ENCODE results near the gene TRIM64.
"Not testable (repeated sequence)": the region's sequence is repeated elsewhere in the genome, so short reads cannot be mapped to it uniquely, and the experiment has no call there.

The TRIM64 gene

DNA sequence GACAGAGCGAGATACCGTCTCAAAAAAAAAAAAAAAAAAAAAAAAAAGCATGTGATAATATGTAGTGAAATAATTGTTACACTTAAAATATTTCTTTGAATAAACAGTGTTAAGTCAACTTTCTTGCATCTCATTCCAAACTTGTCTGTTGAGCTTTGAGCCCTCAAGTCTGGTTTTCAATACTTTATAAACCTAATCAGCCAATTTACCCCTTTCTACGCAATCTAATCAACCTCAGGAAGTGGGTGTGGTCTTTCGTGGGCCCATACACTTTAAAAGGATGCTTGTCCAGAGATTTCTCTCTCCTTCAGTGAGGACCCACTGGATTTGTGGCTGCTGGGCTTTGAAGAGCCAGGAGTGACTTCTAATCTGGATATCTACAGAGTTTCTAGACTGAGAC lies at the start of gene TRIM64:
Gene TRIM64 (plus strand): TSS at position 301 of the 400 bp plus-strand sequence. CDS start 2,467 bp downstream, outside the sequence.
- DNase-seq (ENCODE audit: low read depth) = not testable (repeated sequence)

- no peak for DNase-seq (ENCODE audit: low read depth)
These were observed 43.6 kb upstream of the TRIM64 start, which contains the start of gene TRIM49D1 for GRCh38 chr11:89922195-89922660. Gene TRIM49D1 (minus strand): TSS chr11:89922245. CDS start chr11:89917710, 4,535 bp downstream.

DNA sequence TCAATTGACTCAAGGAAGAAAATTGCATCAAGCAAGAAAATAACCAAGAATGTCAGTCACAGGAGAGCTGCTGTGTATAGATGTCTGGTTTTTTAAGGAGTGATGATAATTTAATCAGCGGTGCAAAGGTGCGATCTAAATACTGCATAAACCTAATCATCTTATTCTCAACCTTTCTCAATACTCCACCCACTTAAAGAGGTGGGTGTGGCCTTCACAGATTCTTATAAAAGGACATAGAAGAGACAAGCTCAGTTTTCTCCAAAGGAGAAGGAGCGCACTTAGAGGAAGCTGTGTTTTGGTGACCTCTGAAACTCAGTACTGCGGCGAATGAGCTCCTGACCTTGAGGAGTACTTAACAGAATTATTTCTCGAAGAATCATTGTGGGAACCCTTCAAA lies 42.1 kb upstream of the TRIM64 start, which contains the start of gene TRIM49D2:
Gene TRIM49D2 (plus strand): TSS at position 301 of the 400 bp plus-strand sequence. CDS start 2,698 bp downstream, outside the sequence.
- DNase-seq (ENCODE audit: low read depth) = not testable (repeated sequence)

- not testable (repeated sequence) for DNase-seq (ENCODE audit: low read depth)
These were observed 5.0 kb upstream of the TRIM64 start for GRCh38 chr11:89960833-89961232.

Measured in non-pigmented ciliary epithelial cell (primary cell).